ENCODE results near the gene CYP8B1. TPM values are rescaled to one million over a fixed set of nuclear protein-coding genes. Genes with fewer than 3 reads are reported as not detected.
A peak's percentile ranks its signal among the peaks of the same experiment; 100 is the strongest.

Gene CYP8B1
- total and polyA plus RNA-seq, 2 experiments from 2014 or later = not detected

- Histone ChIP-seq H3K36me3 (ENCODE audit: low read depth) (no peaks in the 10 kb centered on the region), H3K79me2 (ENCODE audit: insufficient read depth) (no peaks in the 10 kb centered on the region), H3K4me3 (no peak overlapping the region), H3K9me2 (ENCODE audit: insufficient read depth) (no peaks in the 10 kb centered on the region), H3K9me3 (ENCODE audit: low read depth) (no peaks in the 10 kb centered on the region), H3F3A (ENCODE audit: insufficient read depth) (no peaks in the 10 kb centered on the region), H3K4me1 (ENCODE audit: insufficient read depth) (no peaks in the 10 kb centered on the region), H2AFZ (no peak overlapping the region), H4K20me1 (ENCODE audit: insufficient read depth) (no peaks in the 10 kb centered on the region), H3K4me2 (ENCODE audit: unreplicated experiment) (no peak overlapping the region), H3K27me3 (replicated peaks; ENCODE audit: insufficient read depth) (0 out of 2 replicates have a peak, but pooled peaks cover 11% of the 10 kb centered on the region), H3K27ac (no peak overlapping the region), H3K9ac (no peak overlapping the region)
- DNase-seq = peak; percentile 25
- in situ Hi-C loops (cut with MboI) = no loop called here
- TF ChIP-seq EZH2phosphoT487 (IDR thresholded peaks at IDR 0.05; ENCODE audit: insufficient read depth, low read depth) (no peak), EZH2 (IDR thresholded peaks at IDR 0.05; ENCODE audit: insufficient read depth, poor library complexity, severe bottlenecking) (no peak)
Measured at GRCh38 chr3:42898896-42899675, 23.4 kb upstream of the CYP8B1 start.

GRCh38 chr3:42895580-42895868, 19.8 kb upstream of the CYP8B1 start:
- H3K9me3 ChIP-seq (ENCODE audit: low read depth) = no peaks in the 10 kb centered on the region
- in situ Hi-C loops (cut with MboI) = no loop called here
- H3K4me1 ChIP-seq (ENCODE audit: insufficient read depth) = no peaks in the 10 kb centered on the region; the same call in 1 of the 2 replicates
- H3F3A ChIP-seq (ENCODE audit: insufficient read depth) = no peaks in the 10 kb centered on the region
- no peaks in the 10 kb centered on the region for H4K20me1 ChIP-seq (ENCODE audit: insufficient read depth)
- H2AFZ ChIP-seq = no peak overlapping the region
- TF ChIP-seq EZH2phosphoT487 (IDR thresholded peaks at IDR 0.05; ENCODE audit: insufficient read depth, low read depth) (no peak), EZH2 (IDR thresholded peaks at IDR 0.05; ENCODE audit: insufficient read depth, poor library complexity, severe bottlenecking) (no peak)
- no peak overlapping the region for H3K4me2 ChIP-seq (ENCODE audit: unreplicated experiment)
- no peaks in the 10 kb centered on the region for H3K79me2 ChIP-seq (ENCODE audit: insufficient read depth)
- H3K27ac ChIP-seq = no peak overlapping the region
- no peak for DNase-seq
- no peaks in the 10 kb centered on the region for H3K36me3 ChIP-seq (ENCODE audit: low read depth)
- H3K4me3 ChIP-seq = no peak overlapping the region
- H3K27me3 ChIP-seq (replicated peaks; ENCODE audit: insufficient read depth) = 0 out of 2 replicates have a peak, but pooled peaks cover 17% of the 10 kb centered on the region
- H3K9ac ChIP-seq = no peak overlapping the region
- H3K9me2 ChIP-seq (ENCODE audit: insufficient read depth) = no peaks in the 10 kb centered on the region

GRCh38 chr3:42894698-42895579, 19.3 kb upstream of the CYP8B1 start:
- Histone ChIP-seq H2AFZ (no peak overlapping the region), H3K36me3 (ENCODE audit: low read depth) (no peaks in the 10 kb centered on the region), H3K9me3 (ENCODE audit: low read depth) (no peaks in the 10 kb centered on the region), H3K4me3 (no peak overlapping the region), H3K27me3 (replicated peaks; ENCODE audit: insufficient read depth) (0 out of 2 replicates have a peak, but pooled peaks cover 17% of the 10 kb centered on the region), H3F3A (ENCODE audit: insufficient read depth) (no peaks in the 10 kb centered on the region), H3K4me1 (ENCODE audit: insufficient read depth) (no peaks in the 10 kb centered on the region; the same call in 1 of the 2 replicates), H3K9ac (no peak overlapping the region), H4K20me1 (ENCODE audit: insufficient read depth) (no peaks in the 10 kb centered on the region), H3K79me2 (ENCODE audit: insufficient read depth) (no peaks in the 10 kb centered on the region), H3K9me2 (ENCODE audit: insufficient read depth) (no peaks in the 10 kb centered on the region), H3K4me2 (ENCODE audit: unreplicated experiment) (no peak overlapping the region), H3K27ac (no peak overlapping the region)
- no peak for TF ChIP-seq EZH2phosphoT487 (IDR thresholded peaks at IDR 0.05; ENCODE audit: insufficient read depth, low read depth)
- no peak for TF ChIP-seq EZH2 (IDR thresholded peaks at IDR 0.05; ENCODE audit: insufficient read depth, poor library complexity, severe bottlenecking)
- WGBS, 2 experiments (ENCODE audit: low coverage in 1 of 2, low lambda C conversion rate in 2 of 2, missing lambda C conversion rate in 2 of 2) = 51 to 54% methylated on average over 3 of the region's 3 CpGs
- in situ Hi-C loops (cut with MboI) = no loop called here
- no peak for DNase-seq

- peaks cover 22% of the 10 kb centered on the region; the same call in 1 of the 2 replicates for H3K27me3 ChIP-seq (replicated peaks; ENCODE audit: insufficient read depth)
- no peak overlapping the region for H3K4me2 ChIP-seq (ENCODE audit: unreplicated experiment)
- no peaks in the 10 kb centered on the region for H3F3A ChIP-seq (ENCODE audit: insufficient read depth)
- no peaks in the 10 kb centered on the region for H3K9me3 ChIP-seq (ENCODE audit: low read depth)
- no peaks in the 10 kb centered on the region for H4K20me1 ChIP-seq (ENCODE audit: insufficient read depth)
- no peak for TF ChIP-seq EZH2phosphoT487 (IDR thresholded peaks at IDR 0.05; ENCODE audit: insufficient read depth, low read depth)
- no peak for TF ChIP-seq EZH2 (IDR thresholded peaks at IDR 0.05; ENCODE audit: insufficient read depth, poor library complexity, severe bottlenecking)
- no peaks in the 10 kb centered on the region for H3K36me3 ChIP-seq (ENCODE audit: low read depth)
- in situ Hi-C loops (cut with MboI) = no loop called here
- H3K9ac ChIP-seq = no peak overlapping the region
- no peak overlapping the region for H3K27ac ChIP-seq
- H3K4me1 ChIP-seq (ENCODE audit: insufficient read depth) = no peaks in the 10 kb centered on the region; the same call in 1 of the 2 replicates
- DNase-seq = no peak
- no peaks in the 10 kb centered on the region for H3K9me2 ChIP-seq (ENCODE audit: insufficient read depth)
- H2AFZ ChIP-seq = no peak overlapping the region
- H3K79me2 ChIP-seq (ENCODE audit: insufficient read depth) = no peaks in the 10 kb centered on the region
- no peak overlapping the region for H3K4me3 ChIP-seq
- 21 to 39% methylated on average over 1 of the region's 1 CpG for WGBS, 2 experiments (ENCODE audit: low coverage in 1 of 2, low lambda C conversion rate in 2 of 2, missing lambda C conversion rate in 2 of 2)
Measured at GRCh38 chr3:42892807-42893206, 17.1 kb upstream of the CYP8B1 start.
